MCF 10A (cell line): Measurements from ENCODE around the gene ACP6. TPM values are rescaled to one million over a fixed set of nuclear protein-coding genes. Genes with fewer than 3 reads are reported as not detected.

ENCODE experiments used
- BruUV-seq: library from RNA; stranded (reverse); fragments of 400-500 nt; replicated peaks from 2 replicates; lab custom pipeline; 2021; lab: Mats Ljungman, UMichigan
- CTCF ChIA-PET: fragments of 300-600 bp; sonication (Branson Sonifier 250); formaldehyde crosslinking; extraction: SDS; loops from one replicate; lab custom pipeline; 2021; ENCODE audit warnings: antibody characterized with exemption, inconsistent platforms; lab: Yijun Ruan, JAX
- POLR2A ChIA-PET: fragments of 300-600, 350-650 bp; sonication (Branson Sonifier 250); formaldehyde crosslinking; extraction: SDS; loops from one replicate; lab custom pipeline; 2020; ENCODE audit warnings: antibody characterized with exemption, inconsistent platforms; lab: Yijun Ruan, JAX
- DNase-seq: peaks from one replicate; pipeline ENCODE4 v3.0.0-alpha.2; 2018; ENCODE audit not compliant: unreplicated experiment
- H3K27ac Mint-ChIP-seq: one replicate; pipeline ENCODE4 v1.8.0; 2022; ENCODE audit warnings: mild to moderate bottlenecking, low read depth, mixed read lengths; ENCODE audit not compliant: unreplicated experiment
- H3K27me3 Mint-ChIP-seq: one replicate; pipeline ENCODE4 v1.8.0; 2022; ENCODE audit warnings: mixed read lengths; ENCODE audit not compliant: insufficient read depth, unreplicated experiment
- H3K36me3 Mint-ChIP-seq: one replicate; pipeline ENCODE4 v1.8.0; 2022; ENCODE audit warnings: mild to moderate bottlenecking, moderate library complexity, mixed read lengths; ENCODE audit not compliant: insufficient read depth, unreplicated experiment
- H3K4me1 Mint-ChIP-seq: one replicate; pipeline ENCODE4 v1.8.0; 2022; ENCODE audit warnings: mixed read lengths; ENCODE audit not compliant: insufficient read depth, unreplicated experiment
- H3K4me3 Mint-ChIP-seq: one replicate; pipeline ENCODE4 v1.8.0; 2022; ENCODE audit warnings: mild to moderate bottlenecking, moderate library complexity, mixed read lengths; ENCODE audit not compliant: unreplicated experiment
- H3K9me3 Mint-ChIP-seq: one replicate; pipeline ENCODE4 v1.8.0; 2022; ENCODE audit warnings: mixed read lengths; ENCODE audit not compliant: unreplicated experiment
- intact Hi-C: fragments of 100-400 bp; cut with micrococcal nuclease; formaldehyde crosslinking; loops from 2 replicates; pipeline ENCODE4 v1.14.1; 2022
- total RNA-seq: library from RNA; stranded (reverse); gene quantifications from 2 replicates; pipeline ENCODE4 v1.2.3, GENCODE V29; 2022
- TF ChIP-seq, protein P1 (sequence below): fragments of 200-600 bp; IDR thresholded peaks from one replicate; pipeline ENCODE4 v1.8.0; 2022; ENCODE audit warnings: antibody characterized with exemption, mild to moderate bottlenecking; ENCODE audit not compliant: unreplicated experiment

The ACP6 gene
- total RNA-seq, 1 experiment from 2014 or later: 40.5 TPM

DNA sequence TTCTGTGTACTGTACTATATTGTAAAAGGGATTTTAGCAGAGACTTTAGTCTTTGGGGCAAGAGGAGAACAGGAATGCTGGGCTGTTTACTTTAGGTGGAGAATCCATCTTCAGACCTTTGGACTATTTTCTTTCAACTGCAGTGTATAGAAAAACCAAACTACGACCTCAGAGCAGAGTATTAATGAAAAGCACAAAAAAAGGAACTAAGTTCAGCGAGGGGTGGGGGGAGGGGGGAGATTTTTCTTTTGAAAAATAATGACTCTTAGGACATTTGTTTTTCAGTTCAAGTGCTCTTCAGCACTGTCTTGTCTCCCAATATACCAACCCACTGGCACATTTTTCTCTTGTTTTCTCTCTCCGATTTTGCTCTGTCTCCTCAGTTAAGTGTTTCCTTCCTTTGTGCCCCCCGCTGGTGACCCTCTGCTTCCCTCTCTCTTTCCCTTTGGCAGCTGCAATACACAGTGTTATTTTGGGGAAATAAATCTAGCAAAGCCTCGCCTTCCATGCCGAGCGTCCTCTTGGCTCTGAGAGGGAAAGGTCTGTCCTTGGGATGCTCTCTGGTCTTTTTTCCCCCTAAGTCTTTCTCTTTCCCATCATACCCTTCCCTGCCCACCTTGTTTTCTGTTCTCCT is 44.8 kb downstream of the ACP6 start:
- peaks cover 6% of the 10 kb centered on the region for H3K36me3 Mint-ChIP-seq
- H3K27me3 Mint-ChIP-seq: no peaks in the 10 kb centered on the region

DNA sequence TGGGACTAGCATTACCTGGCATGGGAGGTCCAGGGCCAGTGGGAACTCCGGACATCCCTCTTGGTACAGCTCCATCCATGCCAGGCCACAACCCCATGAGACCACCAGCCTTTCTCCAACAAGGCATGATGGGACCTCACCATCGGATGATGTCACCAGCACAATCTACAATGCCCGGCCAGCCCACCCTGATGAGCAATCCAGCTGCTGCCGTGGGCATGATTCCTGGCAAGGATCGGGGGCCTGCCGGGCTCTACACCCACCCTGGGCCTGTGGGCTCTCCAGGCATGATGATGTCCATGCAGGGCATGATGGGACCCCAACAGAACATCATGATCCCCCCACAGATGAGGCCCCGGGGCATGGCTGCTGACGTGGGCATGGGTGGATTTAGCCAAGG is 45.8 kb downstream of the ACP6 start:
- Mint-ChIP-seq H3K27me3 (no peaks in the 10 kb centered on the region), H3K4me3 (no peak overlapping the region), H3K4me1 (no peaks in the 10 kb centered on the region), H3K27ac (no peak overlapping the region), H3K9me3 (no peaks in the 10 kb centered on the region), H3K36me3 (peaks cover 14% of the 10 kb centered on the region)
- no peak for DNase-seq
- POLR2A ChIA-PET: no interaction called here
- intact Hi-C loops: no loop called here
- BruUV-seq: no TSS peak
- CTCF ChIA-PET: interaction anchor here (0.6 to 14.2 kb wide), 4 partner anchors 12 to 268 kb away, joined by 3 to 145 read pairs (median 4); no protein-coding TSS in a partner anchor
- TF ChIP-seq, protein P1, sequence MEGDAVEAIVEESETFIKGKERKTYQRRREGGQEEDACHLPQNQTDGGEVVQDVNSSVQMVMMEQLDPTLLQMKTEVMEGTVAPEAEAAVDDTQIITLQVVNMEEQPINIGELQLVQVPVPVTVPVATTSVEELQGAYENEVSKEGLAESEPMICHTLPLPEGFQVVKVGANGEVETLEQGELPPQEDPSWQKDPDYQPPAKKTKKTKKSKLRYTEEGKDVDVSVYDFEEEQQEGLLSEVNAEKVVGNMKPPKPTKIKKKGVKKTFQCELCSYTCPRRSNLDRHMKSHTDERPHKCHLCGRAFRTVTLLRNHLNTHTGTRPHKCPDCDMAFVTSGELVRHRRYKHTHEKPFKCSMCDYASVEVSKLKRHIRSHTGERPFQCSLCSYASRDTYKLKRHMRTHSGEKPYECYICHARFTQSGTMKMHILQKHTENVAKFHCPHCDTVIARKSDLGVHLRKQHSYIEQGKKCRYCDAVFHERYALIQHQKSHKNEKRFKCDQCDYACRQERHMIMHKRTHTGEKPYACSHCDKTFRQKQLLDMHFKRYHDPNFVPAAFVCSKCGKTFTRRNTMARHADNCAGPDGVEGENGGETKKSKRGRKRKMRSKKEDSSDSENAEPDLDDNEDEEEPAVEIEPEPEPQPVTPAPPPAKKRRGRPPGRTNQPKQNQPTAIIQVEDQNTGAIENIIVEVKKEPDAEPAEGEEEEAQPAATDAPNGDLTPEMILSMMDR: no peak

More for the DNA sequence above, 44.8 kb downstream of the ACP6 start:
- no TSS peak for BruUV-seq
- no peak for DNase-seq
- TF ChIP-seq, protein P1: no peak
- Mint-ChIP-seq H3K27ac (no peak overlapping the region), H3K4me1 (no peaks in the 10 kb centered on the region), H3K4me3 (no peak overlapping the region), H3K9me3 (no peaks in the 10 kb centered on the region)
- intact Hi-C loops: loop anchor here (5.0 kb wide), 1 partner anchor 267 kb away; no protein-coding TSS in a partner anchor
- POLR2A ChIA-PET: no interaction called here
- CTCF ChIA-PET: interaction anchor here (1.0 to 14.2 kb wide), 8 partner anchors 13 to 267 kb away, joined by 3 to 145 read pairs (median 14); no protein-coding TSS in a partner anchor

DNA sequence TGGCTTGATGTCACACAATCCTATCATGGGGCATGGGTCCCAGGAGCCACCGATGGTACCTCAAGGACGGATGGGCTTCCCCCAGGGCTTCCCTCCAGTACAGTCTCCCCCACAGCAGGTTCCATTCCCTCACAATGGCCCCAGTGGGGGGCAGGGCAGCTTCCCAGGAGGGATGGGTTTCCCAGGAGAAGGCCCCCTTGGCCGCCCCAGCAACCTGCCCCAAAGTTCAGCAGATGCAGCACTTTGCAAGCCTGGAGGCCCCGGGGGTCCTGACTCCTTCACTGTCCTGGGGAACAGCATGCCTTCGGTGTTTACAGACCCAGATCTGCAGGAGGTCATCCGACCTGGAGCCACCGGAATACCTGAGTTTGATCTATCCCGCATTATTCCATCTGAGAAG is 46.3 kb downstream of the ACP6 start:
- Mint-ChIP-seq H3K4me3 (no peak overlapping the region), H3K4me1 (no peaks in the 10 kb centered on the region), H3K36me3 (peaks cover 16% of the 10 kb centered on the region), H3K9me3 (no peaks in the 10 kb centered on the region), H3K27ac (no peak overlapping the region), H3K27me3 (no peaks in the 10 kb centered on the region)
- POLR2A ChIA-PET: no interaction called here
- TF ChIP-seq, protein P1: no peak
- CTCF ChIA-PET: interaction anchor here (0.5 to 14.2 kb wide), 5 partner anchors 12 to 269 kb away, joined by 3 to 145 read pairs (median 4); no protein-coding TSS in a partner anchor
- intact Hi-C loops: no loop called here
- no TSS peak for BruUV-seq
- no peak for DNase-seq

DNA sequence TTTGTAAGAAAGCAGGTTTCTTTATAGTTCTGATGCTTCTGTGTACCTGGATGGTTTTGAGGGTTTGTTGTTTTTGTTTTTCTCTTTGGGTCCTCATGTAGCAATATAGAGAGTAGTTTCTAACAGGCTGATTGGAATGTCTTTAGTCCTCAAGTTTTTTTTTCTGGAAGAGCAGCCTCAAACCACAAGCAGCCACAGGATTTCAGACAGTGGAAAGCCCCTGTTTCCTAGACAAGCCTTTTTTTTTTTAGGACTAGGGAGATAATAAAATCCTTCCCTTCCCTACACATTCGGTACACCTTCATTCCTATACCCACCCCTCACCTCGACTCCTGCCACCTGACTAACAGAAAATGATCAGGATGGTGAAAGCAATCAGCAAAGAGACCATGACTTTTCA is 47.6 kb downstream of the ACP6 start:
- no peak overlapping the region for H3K4me3 Mint-ChIP-seq
- H3K4me1 Mint-ChIP-seq: no peaks in the 10 kb centered on the region
- CTCF ChIA-PET: interaction anchor here (1.1 to 14.2 kb wide), 2 partner anchors 16 to 107 kb away, joined by 3 to 145 read pairs; no protein-coding TSS in a partner anchor
- TF ChIP-seq, protein P1: no peak
- H3K27ac Mint-ChIP-seq: no peak overlapping the region
- no peaks in the 10 kb centered on the region for H3K27me3 Mint-ChIP-seq
- no peaks in the 10 kb centered on the region for H3K9me3 Mint-ChIP-seq
- BruUV-seq: no TSS peak
- intact Hi-C loops: no loop called here
- peaks cover 23% of the 10 kb centered on the region for H3K36me3 Mint-ChIP-seq
- no peak for DNase-seq
- POLR2A ChIA-PET: interaction anchor here (0.6 kb wide), 1 partner anchor 47 kb away, joined by 3 read pairs; no protein-coding TSS in a partner anchor
